Lower lobe of right lung (tissue), 2 donors: ENCODE results near the gene FARS2. TPM values are rescaled to one million over a fixed set of nuclear protein-coding genes. Genes with fewer than 3 reads are reported as not detected.

Experiments
- ATAC-seq, 2 donors: fragments of 200-7000 bp; cut with Tn5 transposase; one replicate each; pipeline ENCODE4 v1.9.1; 2020 to 2022; ENCODE audit warnings: mild to moderate bottlenecking in 2 of 2, moderate library complexity in 2 of 2
- DNase-seq: peaks from one replicate; pipeline ENCODE4 v3.0.0-alpha.2; 2020
- H3K27ac ChIP-seq: fragments of 200-600 bp; one replicate; pipeline ENCODE4 v1.8.0; 2022
- H3K27me3 ChIP-seq: fragments of 200-600 bp; one replicate; pipeline ENCODE4 v1.8.0; 2022; ENCODE audit warnings: low read depth
- H3K36me3 ChIP-seq: fragments of 200-600 bp; one replicate; pipeline ENCODE4 v1.8.0; 2022; ENCODE audit warnings: mild to moderate bottlenecking
- H3K4me1 ChIP-seq: fragments of 200-600 bp; one replicate; pipeline ENCODE4 v1.8.0; 2022
- H3K4me3 ChIP-seq: fragments of 200-600 bp; one replicate; pipeline ENCODE4 v1.8.0; 2022; ENCODE audit warnings: mild to moderate bottlenecking
- H3K9me3 ChIP-seq: fragments of 200-600 bp; one replicate; pipeline ENCODE4 v1.8.0; 2022
- CTCF ChIP-seq: fragments of 200-600 bp; IDR thresholded peaks from one replicate; pipeline ENCODE4 v1.8.0; 2022; ENCODE audit warnings: antibody characterized with exemption, mild to moderate bottlenecking
- intact Hi-C: fragments of 100-400 bp; cut with DNase I; formaldehyde crosslinking; loops from one replicate; pipeline ENCODE4 v1.11.0; 2022
- total RNA-seq: library from RNA; stranded (reverse); fragmentation: NEBNext Ultra II Directional; extraction: Animal tissue kit (Norgen Biotek cat#: 25700); gene quantifications from one replicate; pipeline ENCODE4 v1.2.1, GENCODE V29; 2021
- donor health status: DM: no; HTN: yes; CAD: no; lungs with severe emphysema.

The FARS2 gene
- total RNA-seq, 1 donor from 2014 or later, result 17.0 TPM

GRCh38 chr6:5569491-5569890 is 308.2 kb downstream of the FARS2 start:
- H3K36me3 ChIP-seq, result no peaks in the 10 kb centered on the region
- H3K9me3 ChIP-seq, result peaks cover 6% of the 10 kb centered on the region
- intact Hi-C loops, result no loop called here
- no peak overlapping the region for H3K4me3 ChIP-seq
- H3K27me3 ChIP-seq, result no peaks in the 10 kb centered on the region
- peaks cover 7% of the 10 kb centered on the region for H3K4me1 ChIP-seq
- TF ChIP-seq CTCF, result no peak
- no peak overlapping the region for H3K27ac ChIP-seq
- no peak for ATAC-seq
- DNase-seq, result no peak

- no peak for TF ChIP-seq CTCF
- Histone ChIP-seq H3K36me3 (no peaks in the 10 kb centered on the region), H3K9me3 (peaks cover 9% of the 10 kb centered on the region), H3K27me3 (no peaks in the 10 kb centered on the region), H3K27ac (no peak overlapping the region), H3K4me3 (no peak overlapping the region), H3K4me1 (no peaks in the 10 kb centered on the region)
- DNase-seq (no peak), ATAC-seq (no peak)
- intact Hi-C loops, result no loop called here
Observed at GRCh38 chr6:5570641-5571040, 309.3 kb downstream of the FARS2 start.

- no peak for TF ChIP-seq CTCF
- no peak for DNase-seq
- no peak for ATAC-seq
Observed at GRCh38 chr6:5580736-5581581, 319.6 kb downstream of the FARS2 start.

GRCh38 chr6:5582762-5583161 is 321.4 kb downstream of the FARS2 start:
- intact Hi-C loops, result no loop called here
- H3K36me3 ChIP-seq, result no peaks in the 10 kb centered on the region
- H3K27ac ChIP-seq, result no peak overlapping the region
- no peak for DNase-seq
- H3K4me3 ChIP-seq, result no peak overlapping the region
- no peaks in the 10 kb centered on the region for H3K9me3 ChIP-seq
- no peak for TF ChIP-seq CTCF
- H3K27me3 ChIP-seq, result no peaks in the 10 kb centered on the region
- ATAC-seq, result no peak
- no peaks in the 10 kb centered on the region for H3K4me1 ChIP-seq

More at GRCh38 chr6:5580736-5581581, 319.6 kb downstream of the FARS2 start:
- Histone ChIP-seq H3K9me3 (no peaks in the 10 kb centered on the region), H3K4me3 (no peak overlapping the region), H3K27me3 (no peaks in the 10 kb centered on the region), H3K27ac (no peak overlapping the region), H3K4me1 (no peaks in the 10 kb centered on the region), H3K36me3 (no peaks in the 10 kb centered on the region)
- intact Hi-C loops, result no loop called here

GRCh38 chr6:5583528-5583927 is 322.2 kb downstream of the FARS2 start:
- no peak for ATAC-seq
- Histone ChIP-seq H3K27me3 (no peaks in the 10 kb centered on the region), H3K27ac (no peak overlapping the region), H3K4me1 (no peaks in the 10 kb centered on the region), H3K9me3 (no peaks in the 10 kb centered on the region), H3K4me3 (no peak overlapping the region), H3K36me3 (no peaks in the 10 kb centered on the region)
- TF ChIP-seq CTCF, result no peak
- intact Hi-C loops, result no loop called here
- DNase-seq, result no peak
